Mammary epithelial cell (primary cell): ENCODE data around the gene MRC1.

Experiments
- CTCF ChIP-seq, 2 donors: IDR thresholded peaks in 1 of 2; conservative IDR thresholded peaks in 1 of 2; 2 replicates each; pipeline ENCODE4 v1.5.1; 2011 to 2012; ENCODE audit warnings: inconsistent platforms in 2 of 2, low read length in 2 of 2, mild to moderate bottlenecking in 2 of 2, control low read depth in 1 of 2, low read depth in 1 of 2; ENCODE audit not compliant: insufficient read depth in 1 of 2; ENCODE audit errors: extremely low read depth in 1 of 2
- EZH2 ChIP-seq: IDR thresholded peaks from 2 replicates; pipeline ENCODE4 v1.6.1; 2012; ENCODE audit warnings: low read length, inconsistent platforms, borderline replicate concordance

GRCh38 chr10:17878896-17879295, 69.7 kb downstream of the MRC1 start:
- no peak for TF ChIP-seq CTCF (conservative IDR thresholded peaks at IDR 0.05 in 1 of 2, IDR thresholded peaks at IDR 0.05 in 1 of 2; ENCODE audit: extremely low read depth in 1 of 2, insufficient read depth in 1 of 2, low read depth in 1 of 2, low read length in 2 of 2)
- no peak for TF ChIP-seq EZH2
